PC-3 (cell line): ENCODE data around the gene BEND2. TPM values are rescaled to one million over a fixed set of nuclear protein-coding genes. Genes with fewer than 3 reads are reported as not detected.

ENCODE experiments used
- ATAC-seq: fragments of 200-7000 bp; cut with Tn5 transposase; 2 replicates; pipeline ENCODE4 v1.9.1; 2020; ENCODE audit warnings: mild to moderate bottlenecking, moderate library complexity
- BruUV-seq: library from RNA; stranded (reverse); fragments of 400-500 nt; replicated peaks from 2 replicates; lab custom pipeline; 2021; lab: Mats Ljungman, UMichigan
- CTCF ChIA-PET: fragments of 300-600 bp; sonication (Branson Sonifier 250); formaldehyde crosslinking; loops from one replicate; lab custom pipeline; 2022; ENCODE audit warnings: antibody characterized with exemption; lab: Charles Lee
- POLR2A ChIA-PET: fragments of 300-600 bp; sonication (Branson Sonifier 250); formaldehyde crosslinking; loops from one replicate; lab custom pipeline; 2022; ENCODE audit warnings: antibody characterized with exemption; ENCODE audit not compliant: unreplicated experiment; lab: Charles Lee
- DNase-seq: peaks from one replicate; pipeline ENCODE4 v3.0.0-alpha.2; 2015
- H2AFZ ChIP-seq: fragments of 300-600 bp; sonication (generic); 2 replicates; pipeline ENCODE4 v1.6.0; 2016; ENCODE audit warnings: antibody characterized with exemption, low read length
- H3F3A ChIP-seq: fragments of 300-600 bp; sonication (generic); one replicate; pipeline ENCODE4 v1.6.0; 2017; ENCODE audit warnings: antibody characterized with exemption, low read length, control low read depth, mild to moderate bottlenecking; ENCODE audit not compliant: unreplicated experiment
- H3K27ac ChIP-seq: fragments of 300-600 bp; sonication (generic); 2 replicates; pipeline ENCODE4 v1.5.1; 2016; ENCODE audit warnings: mild to moderate bottlenecking, low read length
- H3K27me3 ChIP-seq: fragments of 300-600 bp; sonication (generic); 2 replicates; pipeline ENCODE4 v1.6.1; 2016; ENCODE audit warnings: low read length, mixed read lengths
- H3K36me3 ChIP-seq: fragments of 300-600 bp; sonication (generic); 2 replicates; pipeline ENCODE4 v1.6.1; 2016; ENCODE audit warnings: low read depth, mixed run types, low read length, mixed read lengths
- H3K4me1 ChIP-seq: fragments of 300-600 bp; sonication (generic); 2 replicates; pipeline ENCODE4 v1.5.1; 2016; ENCODE audit warnings: low read length; ENCODE audit not compliant: insufficient read depth
- H3K4me2 ChIP-seq: fragments of 300-600 bp; sonication (generic); 2 replicates; pipeline ENCODE4 v1.6.0; 2016; ENCODE audit warnings: low read length
- H3K4me3 ChIP-seq: fragments of 300-600 bp; sonication (generic); 2 replicates; pipeline ENCODE4 v1.5.1; 2016; ENCODE audit warnings: mild to moderate bottlenecking, low read length, mixed read lengths
- H3K79me2 ChIP-seq: fragments of 300-600 bp; sonication (generic); 2 replicates; pipeline ENCODE4 v1.6.1; 2017; ENCODE audit warnings: low read length, mixed read lengths
- H3K9ac ChIP-seq: fragments of 300-600 bp; sonication (generic); 2 replicates; pipeline ENCODE4 v1.6.0; 2016; ENCODE audit warnings: mild to moderate bottlenecking, low read length
- H3K9me2 ChIP-seq: fragments of 300-600 bp; sonication (generic); replicated peaks from 2 replicates; pipeline ENCODE4 v1.6.1; 2016; ENCODE audit warnings: mixed run types, low read length, mixed read lengths
- H3K9me3 ChIP-seq: fragments of 300-600 bp; sonication (generic); 2 replicates; pipeline ENCODE4 v1.6.1; 2016; ENCODE audit warnings: low read length, mixed read lengths
- H4K20me1 ChIP-seq: fragments of 300-600 bp; sonication (generic); 2 replicates; pipeline ENCODE4 v1.6.1; 2016; ENCODE audit warnings: low read length, mixed read lengths
- EZH2 ChIP-seq: fragments of 300-600 bp; sonication (generic); IDR thresholded peaks from one replicate; pipeline ENCODE4 v1.6.1; 2017; ENCODE audit warnings: antibody characterized with exemption, mild to moderate bottlenecking, low read length; ENCODE audit not compliant: unreplicated experiment
- EZH2phosphoT487 ChIP-seq: fragments of 300-600 bp; sonication (generic); IDR thresholded peaks from 2 replicates; pipeline ENCODE4 v1.6.1; 2018; ENCODE audit warnings: mild to moderate bottlenecking, antibody characterized with exemption, low read length, borderline replicate concordance
- intact Hi-C: fragments of 100-400 bp; cut with micrococcal nuclease; formaldehyde crosslinking; loops from 2 replicates; pipeline ENCODE4 v1.9.0; 2023
- total RNA-seq: library from RNA; depleted of rRNA; stranded (reverse); fragments of >200 nt; gene quantifications from 2 replicates; pipeline ENCODE4 v1.2.3, GENCODE V29; 2014
- TF ChIP-seq, protein P1 (sequence below): fragments of 300-600 bp; sonication (generic); conservative IDR thresholded peaks from 2 replicates; pipeline ENCODE4 v1.5.1; 2017; ENCODE audit warnings: antibody characterized with exemption, low read depth, mild to moderate bottlenecking, low read length

Gene BEND2
- total RNA-seq, 1 experiment from 2014 or later: not detected

DNA sequence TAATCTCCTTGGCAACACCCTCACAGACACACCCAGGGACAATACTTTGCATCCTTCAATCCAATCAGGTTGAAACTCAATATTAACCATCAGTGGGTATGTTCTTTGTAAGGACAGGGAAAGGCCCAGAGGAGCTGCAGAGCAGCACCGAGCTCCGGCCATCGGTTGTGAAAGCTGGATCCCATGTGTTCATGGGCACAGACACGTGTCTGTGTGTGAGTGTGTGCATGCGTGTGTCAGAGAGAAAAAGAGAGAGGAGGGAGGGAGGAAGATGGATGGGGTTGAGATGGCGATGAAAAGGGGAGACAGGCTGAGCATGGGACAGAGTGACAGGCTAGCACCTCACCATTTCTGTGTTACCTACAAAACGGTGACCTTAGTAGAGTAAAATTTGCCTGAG is 6.8 kb upstream of the BEND2 start:
- Histone ChIP-seq H3K4me3 (no peak overlapping the region), H3F3A (no peaks in the 10 kb centered on the region), H4K20me1 (no peaks in the 10 kb centered on the region), H2AFZ (no peak overlapping the region), H3K4me1 (no peaks in the 10 kb centered on the region), H3K79me2 (no peaks in the 10 kb centered on the region), H3K9me2 (no peaks in the 10 kb centered on the region), H3K27me3 (no peaks in the 10 kb centered on the region), H3K27ac (no peak overlapping the region), H3K4me2 (no peak overlapping the region), H3K36me3 (no peaks in the 10 kb centered on the region), H3K9me3 (no peaks in the 10 kb centered on the region), H3K9ac (no peak overlapping the region)
- no peak for TF ChIP-seq EZH2phosphoT487
- TF ChIP-seq EZH2: no peak
- TF ChIP-seq, protein P1, sequence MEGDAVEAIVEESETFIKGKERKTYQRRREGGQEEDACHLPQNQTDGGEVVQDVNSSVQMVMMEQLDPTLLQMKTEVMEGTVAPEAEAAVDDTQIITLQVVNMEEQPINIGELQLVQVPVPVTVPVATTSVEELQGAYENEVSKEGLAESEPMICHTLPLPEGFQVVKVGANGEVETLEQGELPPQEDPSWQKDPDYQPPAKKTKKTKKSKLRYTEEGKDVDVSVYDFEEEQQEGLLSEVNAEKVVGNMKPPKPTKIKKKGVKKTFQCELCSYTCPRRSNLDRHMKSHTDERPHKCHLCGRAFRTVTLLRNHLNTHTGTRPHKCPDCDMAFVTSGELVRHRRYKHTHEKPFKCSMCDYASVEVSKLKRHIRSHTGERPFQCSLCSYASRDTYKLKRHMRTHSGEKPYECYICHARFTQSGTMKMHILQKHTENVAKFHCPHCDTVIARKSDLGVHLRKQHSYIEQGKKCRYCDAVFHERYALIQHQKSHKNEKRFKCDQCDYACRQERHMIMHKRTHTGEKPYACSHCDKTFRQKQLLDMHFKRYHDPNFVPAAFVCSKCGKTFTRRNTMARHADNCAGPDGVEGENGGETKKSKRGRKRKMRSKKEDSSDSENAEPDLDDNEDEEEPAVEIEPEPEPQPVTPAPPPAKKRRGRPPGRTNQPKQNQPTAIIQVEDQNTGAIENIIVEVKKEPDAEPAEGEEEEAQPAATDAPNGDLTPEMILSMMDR: no peak
- no peak for DNase-seq
- CTCF ChIA-PET: no interaction called here
- POLR2A ChIA-PET: no interaction called here
- intact Hi-C loops: no loop called here
- no peak for ATAC-seq
- no TSS peak for BruUV-seq

DNA sequence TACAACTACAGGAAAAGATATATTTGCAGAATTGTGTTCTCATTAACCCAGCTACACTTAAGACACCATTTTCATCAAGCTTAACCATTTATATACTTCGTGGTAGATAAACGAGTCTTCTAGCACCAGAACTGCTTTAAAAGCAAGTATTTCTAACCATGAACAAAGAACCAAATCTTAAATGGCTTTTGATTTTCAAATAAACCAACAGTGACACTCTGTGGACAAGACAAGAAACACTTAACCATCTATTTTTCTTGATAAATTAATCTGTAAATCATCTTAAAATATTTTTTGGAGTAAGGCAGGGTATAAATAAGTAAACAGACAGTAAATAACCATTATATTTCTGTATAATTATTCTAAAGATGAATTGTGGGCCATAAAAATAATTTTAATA is 10.2 kb downstream of the BEND2 start:
- intact Hi-C loops: loop anchor here (1.0 to 10.0 kb wide), 4 partner anchors 167 to 466 kb away; no protein-coding TSS in a partner anchor
- DNase-seq (peak; percentile 40), ATAC-seq (no peak)
- Histone ChIP-seq H3K9ac (no peak overlapping the region), H3K4me1 (no peaks in the 10 kb centered on the region), H3K79me2 (no peaks in the 10 kb centered on the region), H3K27ac (no peak overlapping the region), H3K36me3 (no peaks in the 10 kb centered on the region), H2AFZ (no peak overlapping the region), H3K9me2 (no peaks in the 10 kb centered on the region), H3K27me3 (no peaks in the 10 kb centered on the region; the same call in 1 of the 2 replicates), H3K9me3 (no peaks in the 10 kb centered on the region), H3K4me3 (no peak overlapping the region), H3K4me2 (no peak overlapping the region), H4K20me1 (no peaks in the 10 kb centered on the region), H3F3A (no peaks in the 10 kb centered on the region)
- ChIA-PET POLR2A (no interaction called here), CTCF (interaction anchor here (0.5 kb wide), 1 partner anchor 168 kb away, joined by 5 read pairs; no protein-coding TSS in a partner anchor)
- TF ChIP-seq, protein P1: peak; percentile 56; the same call in 1 of the 2 replicates
- TF ChIP-seq EZH2: no peak
- BruUV-seq: no TSS peak

DNA sequence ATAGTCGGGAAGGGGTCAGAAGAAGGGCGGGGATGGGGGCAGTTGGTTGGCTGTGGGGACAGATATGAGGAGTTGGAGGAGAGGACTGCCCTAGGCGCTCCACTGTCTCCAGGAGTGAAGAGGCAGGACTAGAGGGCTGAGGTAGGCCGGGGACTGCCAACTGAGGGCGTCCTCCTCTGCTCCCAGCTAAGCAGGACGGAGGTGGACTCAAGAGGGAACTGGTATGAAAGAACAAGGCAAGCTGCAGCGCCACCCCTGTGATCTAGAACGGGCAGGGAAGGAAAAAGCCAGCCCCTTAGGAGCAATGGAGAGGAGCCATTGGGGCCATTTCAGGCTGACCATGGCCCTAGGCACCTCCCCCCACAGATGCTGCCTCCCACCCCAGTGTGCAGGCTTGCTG is 14.0 kb downstream of the BEND2 start:
- DNase-seq (no peak), ATAC-seq (no peak)
- no peaks in the 10 kb centered on the region for H3F3A ChIP-seq
- peaks cover 15% of the 10 kb centered on the region; the same call in 1 of the 2 replicates for H3K27me3 ChIP-seq
- no peaks in the 10 kb centered on the region for H3K9me3 ChIP-seq
- no peak overlapping the region for H3K4me3 ChIP-seq
- H4K20me1 ChIP-seq: no peaks in the 10 kb centered on the region
- no peak overlapping the region for H2AFZ ChIP-seq
- intact Hi-C loops: no loop called here
- no peak overlapping the region for H3K4me2 ChIP-seq
- H3K36me3 ChIP-seq: no peaks in the 10 kb centered on the region
- no peaks in the 10 kb centered on the region for H3K4me1 ChIP-seq
- no peaks in the 10 kb centered on the region for H3K79me2 ChIP-seq
- BruUV-seq: no TSS peak
- H3K9ac ChIP-seq: no peak overlapping the region
- TF ChIP-seq, protein P1: no peak
- no peak for TF ChIP-seq EZH2phosphoT487
- TF ChIP-seq EZH2: no peak
- ChIA-PET CTCF (no interaction called here), POLR2A (no interaction called here)
- no peak overlapping the region for H3K27ac ChIP-seq
- H3K9me2 ChIP-seq: no peaks in the 10 kb centered on the region
